K562 (cell line): ENCODE data around the gene FAM168B. TPM values are rescaled to one million over a fixed set of nuclear protein-coding genes. Genes with fewer than 3 reads are reported as not detected.

Experiments used
- FOXK2 ChIP-seq, 2 experiments: fragments of 450-650 bp; IDR thresholded peaks in 1 of 2; conservative IDR thresholded peaks in 1 of 2; 2 replicates each; pipeline ENCODE4 v1.6.1; 2016; ENCODE audit warnings: low read depth in 2 of 2, mild to moderate bottlenecking in 1 of 2
- RBM22 ChIP-seq: fragments of 200-400 bp; formaldehyde crosslinking; IDR thresholded peaks from 2 replicates; pipeline ENCODE4 v1.6.1; 2018; ENCODE audit warnings: low read length, low read depth; ENCODE audit not compliant: poor library complexity, severe bottlenecking
- THAP7 ChIP-seq: fragments of 250-450 bp; sonication (Bioruptor Pico); IDR thresholded peaks from 2 replicates; pipeline ENCODE4 v1.5.0; 2021
- ZNF316 ChIP-seq: fragments of 450-650 bp; IDR thresholded peaks from 2 replicates; pipeline ENCODE4 v1.6.1; 2016
- polyA plus RNA-seq, 8 experiments: library from polyadenylated mRNA; depleted of rRNA in 4 of 8; stranded (reverse) in 5 of 8; unstranded in 3 of 8; fragments of >200 nt; fragmentation: Nextera tagmentation in 2 of 8; fragmentation: Illumina TruSeq in 1 of 8; extraction: Ambion mirVana in 2 of 8; extraction: Trizol in 1 of 8; gene quantifications; 2 replicates each; pipeline versions ENCODE4 v1.2.1 to v1.2.3, GENCODE V29; 2011 to 2014; ENCODE audit warnings: inconsistent platforms in 1 of 8, missing spikeins in 1 of 8
- total RNA-seq, 7 experiments: library from RNA; depleted of rRNA in 6 of 7; stranded (reverse); fragments of >200 nt in 6 of 7; fragmentation: Illumina TruSeq in 2 of 7; extraction: Trizol in 2 of 7; gene quantifications; 2 replicates each; pipeline versions ENCODE4 v1.2.1 to v1.2.3, GENCODE V29; 2011 to 2021; ENCODE audit warnings: low replicate concordance in 1 of 7
- TF ChIP-seq, protein P1 (sequence below): fragments of 450-650 bp; IDR thresholded peaks from 2 replicates; pipeline ENCODE4 v1.6.1; 2016; ENCODE audit warnings: mild to moderate bottlenecking, moderate library complexity

FAM168B gene
- total and polyA plus RNA-seq, 9 of the 15 experiments (the other 6 are each of a cell fraction or from before 2014, with no cell fraction given): 3.3 to 76.0 (median 46.1) TPM

DNA sequence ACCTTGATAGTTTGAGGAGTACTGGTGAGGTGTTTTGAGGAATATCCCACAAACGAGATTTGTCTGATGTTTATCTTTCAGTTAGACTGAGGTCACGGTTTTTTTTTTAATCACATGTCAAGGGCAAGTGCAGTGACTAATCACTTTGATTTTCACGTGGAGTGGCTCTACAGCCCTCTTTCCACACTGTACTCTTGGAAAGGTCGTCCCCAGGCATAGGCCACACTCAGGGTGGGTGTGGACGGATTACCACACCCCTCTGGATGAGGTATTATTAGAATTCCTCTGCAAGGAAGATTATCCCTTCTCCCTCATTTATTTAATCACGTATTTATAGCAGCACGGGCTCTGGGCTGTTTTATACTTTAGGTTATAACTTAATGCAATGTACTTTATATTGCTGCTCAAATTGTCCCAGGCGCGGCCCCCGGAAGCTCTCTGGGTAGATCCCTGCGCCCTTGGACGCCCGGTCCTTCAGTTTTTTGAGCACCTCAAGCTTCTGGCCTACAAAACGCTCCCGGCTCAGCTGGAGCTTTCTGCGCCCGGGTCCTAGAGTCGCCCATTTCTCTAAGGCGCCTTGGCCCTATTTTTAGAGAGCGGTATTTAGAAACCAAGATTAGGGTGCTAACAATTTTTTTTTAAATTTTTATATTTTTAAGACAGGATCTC lies 11.4 kb upstream of the FAM168B start (continued):
- TF ChIP-seq, protein P1, sequence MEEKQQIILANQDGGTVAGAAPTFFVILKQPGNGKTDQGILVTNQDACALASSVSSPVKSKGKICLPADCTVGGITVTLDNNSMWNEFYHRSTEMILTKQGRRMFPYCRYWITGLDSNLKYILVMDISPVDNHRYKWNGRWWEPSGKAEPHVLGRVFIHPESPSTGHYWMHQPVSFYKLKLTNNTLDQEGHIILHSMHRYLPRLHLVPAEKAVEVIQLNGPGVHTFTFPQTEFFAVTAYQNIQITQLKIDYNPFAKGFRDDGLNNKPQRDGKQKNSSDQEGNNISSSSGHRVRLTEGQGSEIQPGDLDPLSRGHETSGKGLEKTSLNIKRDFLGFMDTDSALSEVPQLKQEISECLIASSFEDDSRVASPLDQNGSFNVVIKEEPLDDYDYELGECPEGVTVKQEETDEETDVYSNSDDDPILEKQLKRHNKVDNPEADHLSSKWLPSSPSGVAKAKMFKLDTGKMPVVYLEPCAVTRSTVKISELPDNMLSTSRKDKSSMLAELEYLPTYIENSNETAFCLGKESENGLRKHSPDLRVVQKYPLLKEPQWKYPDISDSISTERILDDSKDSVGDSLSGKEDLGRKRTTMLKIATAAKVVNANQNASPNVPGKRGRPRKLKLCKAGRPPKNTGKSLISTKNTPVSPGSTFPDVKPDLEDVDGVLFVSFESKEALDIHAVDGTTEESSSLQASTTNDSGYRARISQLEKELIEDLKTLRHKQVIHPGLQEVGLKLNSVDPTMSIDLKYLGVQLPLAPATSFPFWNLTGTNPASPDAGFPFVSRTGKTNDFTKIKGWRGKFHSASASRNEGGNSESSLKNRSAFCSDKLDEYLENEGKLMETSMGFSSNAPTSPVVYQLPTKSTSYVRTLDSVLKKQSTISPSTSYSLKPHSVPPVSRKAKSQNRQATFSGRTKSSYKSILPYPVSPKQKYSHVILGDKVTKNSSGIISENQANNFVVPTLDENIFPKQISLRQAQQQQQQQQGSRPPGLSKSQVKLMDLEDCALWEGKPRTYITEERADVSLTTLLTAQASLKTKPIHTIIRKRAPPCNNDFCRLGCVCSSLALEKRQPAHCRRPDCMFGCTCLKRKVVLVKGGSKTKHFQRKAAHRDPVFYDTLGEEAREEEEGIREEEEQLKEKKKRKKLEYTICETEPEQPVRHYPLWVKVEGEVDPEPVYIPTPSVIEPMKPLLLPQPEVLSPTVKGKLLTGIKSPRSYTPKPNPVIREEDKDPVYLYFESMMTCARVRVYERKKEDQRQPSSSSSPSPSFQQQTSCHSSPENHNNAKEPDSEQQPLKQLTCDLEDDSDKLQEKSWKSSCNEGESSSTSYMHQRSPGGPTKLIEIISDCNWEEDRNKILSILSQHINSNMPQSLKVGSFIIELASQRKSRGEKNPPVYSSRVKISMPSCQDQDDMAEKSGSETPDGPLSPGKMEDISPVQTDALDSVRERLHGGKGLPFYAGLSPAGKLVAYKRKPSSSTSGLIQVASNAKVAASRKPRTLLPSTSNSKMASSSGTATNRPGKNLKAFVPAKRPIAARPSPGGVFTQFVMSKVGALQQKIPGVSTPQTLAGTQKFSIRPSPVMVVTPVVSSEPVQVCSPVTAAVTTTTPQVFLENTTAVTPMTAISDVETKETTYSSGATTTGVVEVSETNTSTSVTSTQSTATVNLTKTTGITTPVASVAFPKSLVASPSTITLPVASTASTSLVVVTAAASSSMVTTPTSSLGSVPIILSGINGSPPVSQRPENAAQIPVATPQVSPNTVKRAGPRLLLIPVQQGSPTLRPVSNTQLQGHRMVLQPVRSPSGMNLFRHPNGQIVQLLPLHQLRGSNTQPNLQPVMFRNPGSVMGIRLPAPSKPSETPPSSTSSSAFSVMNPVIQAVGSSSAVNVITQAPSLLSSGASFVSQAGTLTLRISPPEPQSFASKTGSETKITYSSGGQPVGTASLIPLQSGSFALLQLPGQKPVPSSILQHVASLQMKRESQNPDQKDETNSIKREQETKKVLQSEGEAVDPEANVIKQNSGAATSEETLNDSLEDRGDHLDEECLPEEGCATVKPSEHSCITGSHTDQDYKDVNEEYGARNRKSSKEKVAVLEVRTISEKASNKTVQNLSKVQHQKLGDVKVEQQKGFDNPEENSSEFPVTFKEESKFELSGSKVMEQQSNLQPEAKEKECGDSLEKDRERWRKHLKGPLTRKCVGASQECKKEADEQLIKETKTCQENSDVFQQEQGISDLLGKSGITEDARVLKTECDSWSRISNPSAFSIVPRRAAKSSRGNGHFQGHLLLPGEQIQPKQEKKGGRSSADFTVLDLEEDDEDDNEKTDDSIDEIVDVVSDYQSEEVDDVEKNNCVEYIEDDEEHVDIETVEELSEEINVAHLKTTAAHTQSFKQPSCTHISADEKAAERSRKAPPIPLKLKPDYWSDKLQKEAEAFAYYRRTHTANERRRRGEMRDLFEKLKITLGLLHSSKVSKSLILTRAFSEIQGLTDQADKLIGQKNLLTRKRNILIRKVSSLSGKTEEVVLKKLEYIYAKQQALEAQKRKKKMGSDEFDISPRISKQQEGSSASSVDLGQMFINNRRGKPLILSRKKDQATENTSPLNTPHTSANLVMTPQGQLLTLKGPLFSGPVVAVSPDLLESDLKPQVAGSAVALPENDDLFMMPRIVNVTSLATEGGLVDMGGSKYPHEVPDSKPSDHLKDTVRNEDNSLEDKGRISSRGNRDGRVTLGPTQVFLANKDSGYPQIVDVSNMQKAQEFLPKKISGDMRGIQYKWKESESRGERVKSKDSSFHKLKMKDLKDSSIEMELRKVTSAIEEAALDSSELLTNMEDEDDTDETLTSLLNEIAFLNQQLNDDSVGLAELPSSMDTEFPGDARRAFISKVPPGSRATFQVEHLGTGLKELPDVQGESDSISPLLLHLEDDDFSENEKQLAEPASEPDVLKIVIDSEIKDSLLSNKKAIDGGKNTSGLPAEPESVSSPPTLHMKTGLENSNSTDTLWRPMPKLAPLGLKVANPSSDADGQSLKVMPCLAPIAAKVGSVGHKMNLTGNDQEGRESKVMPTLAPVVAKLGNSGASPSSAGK: peak; percentile 76
- TF ChIP-seq ZNF316: peak; percentile 69; the same call in 1 of the 2 replicates
- TF ChIP-seq THAP7 (CRISPR knock-in tag): 0 out of 2 replicates have a peak, but pooled peaks have one; percentile 26
- peak; percentile 63 to 74; a peak in 1 of 4 replicates for TF ChIP-seq FOXK2 (conservative IDR thresholded peaks at IDR 0.05 in 1 of 2, IDR thresholded peaks at IDR 0.05 in 1 of 2; ENCODE audit: low read depth in 2 of 2)
- TF ChIP-seq RBM22: no peak
